Measurements from ENCODE around the gene SPIC.

Gene SPIC

GRCh38 chr12:101488469-101488868, 13.3 kb downstream of the SPIC start:
- intact Hi-C loops (cut with micrococcal nuclease), result no loop called here
- Mint-ChIP-seq H3K27ac (no peak overlapping the region), H3K4me3 (no peak overlapping the region), H3K4me1 (ENCODE audit: low read depth) (peaks cover 19% of the 10 kb centered on the region), H3K27me3 (peaks cover 2% of the 10 kb centered on the region), H3K9me3 (no peaks in the 10 kb centered on the region), H3K36me3 (ENCODE audit: low read depth) (no peaks in the 10 kb centered on the region)

- Mint-ChIP-seq H3K36me3 (ENCODE audit: low read depth) (no peaks in the 10 kb centered on the region), H3K9me3 (no peaks in the 10 kb centered on the region), H3K4me3 (no peak overlapping the region), H3K27ac (peak overlapping the region; percentile 12), H3K27me3 (peaks cover 2% of the 10 kb centered on the region), H3K4me1 (ENCODE audit: low read depth) (peaks cover 19% of the 10 kb centered on the region)
- intact Hi-C loops (cut with micrococcal nuclease), result no loop called here
Measured at GRCh38 chr12:101490286-101490920, 15.3 kb downstream of the SPIC start.

- H3K4me1 Mint-ChIP-seq (ENCODE audit: low read depth), result peaks cover 19% of the 10 kb centered on the region
- no peaks in the 10 kb centered on the region for H3K36me3 Mint-ChIP-seq (ENCODE audit: low read depth)
- intact Hi-C loops (cut with micrococcal nuclease), result no loop called here
- H3K9me3 Mint-ChIP-seq, result no peaks in the 10 kb centered on the region
- H3K27me3 Mint-ChIP-seq, result peaks cover 2% of the 10 kb centered on the region
- H3K27ac Mint-ChIP-seq, result peak overlapping the region; percentile 12
- H3K4me3 Mint-ChIP-seq, result no peak overlapping the region
Measured at GRCh38 chr12:101491329-101491728, 16.2 kb downstream of the SPIC start.

- Mint-ChIP-seq H3K4me1 (ENCODE audit: low read depth) (peaks cover 19% of the 10 kb centered on the region), H3K27ac (no peak overlapping the region), H3K9me3 (no peaks in the 10 kb centered on the region), H3K36me3 (ENCODE audit: low read depth) (no peaks in the 10 kb centered on the region), H3K4me3 (no peak overlapping the region), H3K27me3 (no peaks in the 10 kb centered on the region)
- intact Hi-C loops (cut with micrococcal nuclease), result no loop called here
Measured at GRCh38 chr12:101493556-101493955, 18.4 kb downstream of the SPIC start.

GRCh38 chr12:101498252-101498651, 23.1 kb downstream of the SPIC start:
- no peak overlapping the region for H3K4me3 Mint-ChIP-seq
- no peak overlapping the region for H3K27ac Mint-ChIP-seq
- peaks cover 5% of the 10 kb centered on the region for H3K27me3 Mint-ChIP-seq
- no peaks in the 10 kb centered on the region for H3K9me3 Mint-ChIP-seq
- H3K36me3 Mint-ChIP-seq (ENCODE audit: low read depth), result no peaks in the 10 kb centered on the region
- intact Hi-C loops (cut with micrococcal nuclease), result no loop called here
- H3K4me1 Mint-ChIP-seq (ENCODE audit: low read depth), result no peaks in the 10 kb centered on the region

- no peaks in the 10 kb centered on the region for H3K4me1 Mint-ChIP-seq (ENCODE audit: low read depth)
- no peak overlapping the region for H3K27ac Mint-ChIP-seq
- H3K9me3 Mint-ChIP-seq, result peaks cover 11% of the 10 kb centered on the region
- H3K36me3 Mint-ChIP-seq (ENCODE audit: low read depth), result no peaks in the 10 kb centered on the region
- H3K4me3 Mint-ChIP-seq, result no peak overlapping the region
- intact Hi-C loops (cut with micrococcal nuclease), result no loop called here
- H3K27me3 Mint-ChIP-seq, result peaks cover 5% of the 10 kb centered on the region
Measured at GRCh38 chr12:101501410-101501995, 26.4 kb downstream of the SPIC start.

GRCh38 chr12:101521136-101521535, 46.0 kb downstream of the SPIC start:
- intact Hi-C loops (cut with micrococcal nuclease), result no loop called here

GRCh38 chr12:101527682-101528081, 52.5 kb downstream of the SPIC start:
- H3K27ac Mint-ChIP-seq, result no peak overlapping the region
- H3K9me3 Mint-ChIP-seq, result no peaks in the 10 kb centered on the region
- no peaks in the 10 kb centered on the region for H3K36me3 Mint-ChIP-seq (ENCODE audit: low read depth)
- peaks cover 5% of the 10 kb centered on the region for H3K27me3 Mint-ChIP-seq
- H3K4me1 Mint-ChIP-seq (ENCODE audit: low read depth), result no peaks in the 10 kb centered on the region
- H3K4me3 Mint-ChIP-seq, result no peak overlapping the region
- intact Hi-C loops (cut with micrococcal nuclease), result no loop called here

More at GRCh38 chr12:101521136-101521535, 46.0 kb downstream of the SPIC start:
- H3K4me1 Mint-ChIP-seq (ENCODE audit: low read depth), result no peaks in the 10 kb centered on the region
- H3K27ac Mint-ChIP-seq, result no peak overlapping the region
- H3K9me3 Mint-ChIP-seq, result no peaks in the 10 kb centered on the region
- H3K4me3 Mint-ChIP-seq, result no peak overlapping the region
- H3K36me3 Mint-ChIP-seq (ENCODE audit: low read depth), result no peaks in the 10 kb centered on the region
- H3K27me3 Mint-ChIP-seq, result peaks cover 3% of the 10 kb centered on the region

GRCh38 chr12:101536069-101536674, 61.0 kb downstream of the SPIC start:
- no peak overlapping the region for H3K4me3 Mint-ChIP-seq
- H3K27me3 Mint-ChIP-seq, result peaks cover 4% of the 10 kb centered on the region
- H3K36me3 Mint-ChIP-seq (ENCODE audit: low read depth), result no peaks in the 10 kb centered on the region
- H3K9me3 Mint-ChIP-seq, result no peaks in the 10 kb centered on the region
- no peaks in the 10 kb centered on the region for H3K4me1 Mint-ChIP-seq (ENCODE audit: low read depth)
- no peak overlapping the region for H3K27ac Mint-ChIP-seq
- intact Hi-C loops (cut with micrococcal nuclease), result no loop called here
